ENCODE measurements around the gene RPN2. TPM values are rescaled to one million over a fixed set of nuclear protein-coding genes. Genes with fewer than 3 reads are reported as not detected.
A peak's percentile ranks its signal among the peaks of the same experiment; 100 is the strongest.

The RPN2 gene
- total and polyA plus RNA-seq, 9 of the 15 experiments (the other 6 are each of a cell fraction or from before 2014, with no cell fraction given): 168 to 548 (median 325) TPM

GRCh38 chr20:37223053-37223452, 43.9 kb downstream of the RPN2 start (continued):
- TF ChIP-seq E2F8 (IDR thresholded peaks at IDR 0.05; ENCODE audit: low read depth, partially characterized antibody): no peak
- TF ChIP-seq ZNF695 (CRISPR knock-in tag; IDR thresholded peaks at IDR 0.05): no peak
- TF ChIP-seq ZNF140 (CRISPR knock-in tag; IDR thresholded peaks at IDR 0.05): no peak
- TF ChIP-seq ILF3 (IDR thresholded peaks at IDR 0.05; ENCODE audit: borderline replicate concordance): no peak
- no peak for TF ChIP-seq HMG20B (CRISPR knock-in tag; IDR thresholded peaks at IDR 0.05)
- no peak for TF ChIP-seq CSDE1 (IDR thresholded peaks at IDR 0.05)
- no peak for TF ChIP-seq HOMEZ (CRISPR knock-in tag; IDR thresholded peaks at IDR 0.05)
- TF ChIP-seq SMAD1 (IDR thresholded peaks at IDR 0.05; ENCODE audit: low read depth, low read length, partially characterized antibody): no peak
- no peak for TF ChIP-seq ZNF253 (CRISPR knock-in tag; conservative IDR thresholded peaks at IDR 0.05)
- TF ChIP-seq ZNF146 (CRISPR knock-in tag; IDR thresholded peaks at IDR 0.05; ENCODE audit: unreplicated experiment): no peak
- TF ChIP-seq ZBTB7A (IDR thresholded peaks at IDR 0.05; ENCODE audit: borderline replicate concordance, control insufficient read depth, low read depth, low read length): no peak
- no peak for TF ChIP-seq ZNF133 (CRISPR knock-in tag; IDR thresholded peaks at IDR 0.05)
- no peak for TF ChIP-seq NR3C1 (CRISPR knock-in tag; IDR thresholded peaks at IDR 0.05)
- peak in 1 of 2 experiments; percentile 26; a peak in 1 of 4 replicates for TF ChIP-seq HDAC1 (IDR thresholded peaks at IDR 0.05)
- no peak for TF ChIP-seq ZNF239 (CRISPR knock-in tag; IDR thresholded peaks at IDR 0.05)
- TF ChIP-seq YBX1 (IDR thresholded peaks at IDR 0.05): no peak
- peak; percentile 42 to 44; a peak in 2 of 4 replicates for TF ChIP-seq NRF1 (conservative IDR thresholded peaks at IDR 0.05 in 1 of 2, IDR thresholded peaks at IDR 0.05 in 1 of 2)
- TF ChIP-seq ZNF274 (IDR thresholded peaks at IDR 0.05; ENCODE audit: borderline replicate concordance, low read depth, low read length): no peak
- TF ChIP-seq ZBTB12 (CRISPR knock-in tag; IDR thresholded peaks at IDR 0.05): no peak
- no peak for TF ChIP-seq ZNF75A (CRISPR knock-in tag; IDR thresholded peaks at IDR 0.05)
- no peak for TF ChIP-seq XRCC3 (IDR thresholded peaks at IDR 0.05)
- TF ChIP-seq TRIM28 (IDR thresholded peaks at IDR 0.05): no peak
- TF ChIP-seq ZNF41 (CRISPR knock-in tag; conservative IDR thresholded peaks at IDR 0.05): no peak
- no peak for TF ChIP-seq RBBP5 (IDR thresholded peaks at IDR 0.05; ENCODE audit: borderline replicate concordance, insufficient read depth, low read length, poor library complexity, severe bottlenecking)
- TF ChIP-seq RBM39 (optimal IDR thresholded peaks at IDR 0.05; ENCODE audit: low read depth, low read length): no peak
